ENCODE results near the gene KRTAP2-1.
"Not testable (repeated sequence)": the region's sequence is repeated elsewhere in the genome, so short reads cannot be mapped to it uniquely, and the experiment has no call there.

The KRTAP2-1 gene, protein sequence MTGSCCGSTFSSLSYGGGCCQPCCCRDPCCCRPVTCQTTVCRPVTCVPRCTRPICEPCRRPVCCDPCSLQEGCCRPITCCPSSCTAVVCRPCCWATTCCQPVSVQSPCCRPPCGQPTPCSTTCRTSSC

DNA sequence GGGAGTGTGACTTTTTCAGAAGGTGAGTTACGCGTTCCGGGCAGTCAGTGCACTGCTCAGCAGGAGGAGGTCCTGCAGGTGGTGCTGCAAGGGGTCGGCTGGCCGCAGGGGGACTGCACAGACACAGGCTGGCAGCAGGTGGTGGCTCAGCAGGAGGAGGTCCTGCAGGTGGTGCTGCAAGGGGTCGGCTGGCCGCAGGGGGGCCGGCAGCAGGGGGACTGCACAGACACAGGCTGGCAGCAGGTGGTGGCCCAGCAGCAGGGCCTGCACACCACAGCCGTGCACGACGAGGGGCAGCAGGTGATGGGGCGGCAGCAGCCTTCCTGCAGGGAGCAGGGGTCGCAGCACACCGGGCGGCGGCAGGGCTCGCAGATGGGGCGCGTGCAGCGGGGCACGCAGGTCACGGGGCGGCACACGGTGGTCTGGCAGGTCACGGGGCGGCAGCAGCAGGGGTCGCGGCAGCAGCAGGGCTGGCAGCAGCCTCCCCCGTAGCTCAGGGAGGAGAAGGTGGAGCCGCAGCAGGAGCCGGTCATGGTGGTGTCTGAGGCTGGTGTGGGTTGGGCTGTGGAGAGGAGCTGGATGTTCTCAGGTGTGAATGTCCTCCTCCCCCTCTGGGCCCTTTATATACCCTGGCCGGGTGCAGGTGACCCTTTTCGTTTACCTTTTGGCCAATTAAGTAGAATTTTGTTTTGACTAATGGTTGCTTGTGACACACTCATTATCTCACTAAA lies at the start of gene KRTAP2-1:
TSS of gene KRTAP2-1 (minus strand) at position 582 of the 731 bp plus-strand sequence. CDS start at position 533, 49 bp downstream.
- DNase-seq (ENCODE audit: low spot score), result not testable (repeated sequence)

DNA sequence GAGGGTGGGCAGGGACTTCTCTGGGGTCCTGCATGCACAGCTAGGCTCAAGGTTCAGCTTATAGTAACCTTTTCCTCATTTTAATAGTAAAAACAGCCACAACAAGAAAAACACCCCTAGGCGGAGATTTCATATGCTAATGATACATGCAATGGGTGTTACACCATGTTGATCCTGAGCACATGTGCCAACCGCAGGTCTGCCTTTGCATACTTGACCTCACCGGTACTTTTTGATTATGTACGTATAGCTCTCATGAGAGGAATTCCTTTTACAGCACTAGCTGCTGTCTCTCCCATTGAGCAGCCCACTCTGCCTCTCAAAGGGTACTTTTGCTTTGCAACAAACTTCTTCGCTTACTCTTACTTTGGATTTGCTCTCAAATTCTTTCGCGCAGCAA lies 48.9 kb upstream of the KRTAP2-1 start:
- DNase-seq (ENCODE audit: low spot score), result no peak

DNA sequence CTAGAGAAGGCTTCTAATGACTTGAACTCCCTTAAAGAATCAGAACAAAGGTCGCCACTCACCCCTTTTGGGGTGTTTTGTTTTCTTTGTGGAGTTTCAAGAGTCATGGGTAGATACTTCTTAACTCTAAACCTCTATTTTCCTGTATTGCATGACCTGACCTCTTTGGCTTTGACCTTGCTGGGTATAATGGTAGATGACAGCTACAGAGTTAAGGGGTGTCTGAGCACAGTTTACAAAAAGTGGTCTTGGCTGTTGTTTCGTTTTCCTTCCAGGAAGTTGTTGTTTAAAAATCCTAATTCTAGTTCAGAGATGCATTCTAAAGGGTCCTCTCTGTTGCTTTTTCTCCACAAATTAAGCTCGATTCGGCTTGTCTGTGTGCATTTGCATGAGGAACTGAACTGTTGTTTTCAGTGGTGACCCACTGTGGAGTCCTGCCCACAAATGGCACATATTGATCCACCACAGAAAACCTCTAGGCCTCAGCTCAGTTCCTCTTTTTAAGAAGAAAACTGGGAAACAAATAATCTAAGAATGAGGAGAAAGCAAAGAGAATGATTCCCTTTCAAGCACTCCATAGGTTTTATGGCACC lies 41.7 kb upstream of the KRTAP2-1 start:
- DNase-seq (ENCODE audit: low spot score), result not testable (repeated sequence)

DNA sequence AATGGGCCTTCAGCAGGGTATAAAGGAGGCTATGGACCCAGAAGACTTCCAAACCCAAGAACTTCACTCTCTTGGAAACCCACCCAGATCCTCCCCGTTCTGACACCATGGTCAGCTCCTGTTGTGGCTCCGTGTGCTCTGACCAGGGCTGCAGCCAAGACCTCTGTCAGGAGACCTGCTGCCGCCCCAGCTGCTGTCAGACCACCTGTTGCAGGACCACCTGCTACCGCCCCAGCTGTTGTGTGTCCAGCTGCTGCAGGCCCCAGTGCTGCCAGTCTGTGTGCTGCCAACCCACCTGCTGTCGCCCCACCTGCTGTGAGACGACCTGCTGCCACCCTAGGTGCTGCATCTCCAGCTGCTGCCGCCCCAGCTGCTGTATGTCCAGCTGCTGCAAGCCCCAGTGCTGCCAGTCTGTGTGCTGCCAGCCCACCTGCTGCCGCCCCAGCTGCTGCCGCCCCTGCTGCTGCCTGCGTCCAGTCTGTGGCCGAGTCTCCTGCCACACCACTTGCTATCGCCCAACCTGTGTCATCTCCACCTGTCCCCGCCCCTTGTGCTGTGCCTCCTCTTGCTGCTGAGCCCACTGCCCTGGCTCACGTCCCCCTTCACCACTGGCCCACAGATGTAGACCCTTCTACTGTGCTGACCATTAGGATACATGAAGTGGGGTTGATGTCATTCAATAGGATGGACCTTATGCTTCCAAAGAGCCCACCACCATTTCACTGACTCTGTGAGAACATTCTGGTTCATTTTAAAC lies 37.2 kb upstream of the KRTAP2-1 start, which contains the start of gene KRTAP4-7:
TSS of gene KRTAP4-7 (plus strand) at position 51 of the 757 bp plus-strand sequence. CDS start at position 108, 57 bp downstream.
- not testable (repeated sequence) for DNase-seq (ENCODE audit: low spot score)

DNA sequence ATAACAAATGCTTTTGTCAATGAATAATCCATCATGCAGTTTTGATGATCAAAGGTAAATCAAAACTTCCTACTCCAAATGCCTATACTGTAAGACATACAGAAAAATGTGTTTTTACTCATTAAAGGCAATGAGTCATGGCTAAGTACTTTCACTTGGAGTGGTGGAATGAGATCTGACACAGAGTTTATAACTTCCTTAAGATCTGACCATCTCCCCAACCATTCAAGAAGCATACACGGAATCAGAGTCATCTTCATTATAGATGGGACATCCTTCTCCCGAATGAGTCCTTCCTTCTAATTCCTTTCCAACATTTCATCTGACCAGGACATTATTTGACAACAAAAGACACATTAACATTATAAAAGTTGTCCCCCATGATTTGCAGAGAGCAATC lies 36.3 kb upstream of the KRTAP2-1 start:
- not testable (repeated sequence) for DNase-seq (ENCODE audit: low spot score)

DNA sequence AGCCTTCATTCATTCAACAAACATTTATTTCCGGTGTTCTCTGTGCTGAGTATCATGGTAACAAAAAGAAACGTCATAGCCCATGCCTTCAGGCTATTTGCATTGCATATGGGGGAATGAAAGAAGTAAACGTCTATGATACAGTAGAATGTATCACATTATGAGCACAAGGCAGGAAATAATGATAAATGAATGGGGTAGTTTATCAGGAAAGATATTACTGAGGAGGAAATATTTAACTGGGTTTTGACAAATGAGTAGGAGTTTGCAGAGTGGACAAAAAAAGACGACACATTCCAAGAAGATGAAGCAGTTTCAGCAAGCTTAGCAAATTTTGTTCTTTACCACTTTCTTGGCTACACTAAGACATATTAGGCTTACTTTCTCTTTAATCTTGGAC lies 35.5 kb upstream of the KRTAP2-1 start:
- DNase-seq (ENCODE audit: low spot score), result no peak

DNA sequence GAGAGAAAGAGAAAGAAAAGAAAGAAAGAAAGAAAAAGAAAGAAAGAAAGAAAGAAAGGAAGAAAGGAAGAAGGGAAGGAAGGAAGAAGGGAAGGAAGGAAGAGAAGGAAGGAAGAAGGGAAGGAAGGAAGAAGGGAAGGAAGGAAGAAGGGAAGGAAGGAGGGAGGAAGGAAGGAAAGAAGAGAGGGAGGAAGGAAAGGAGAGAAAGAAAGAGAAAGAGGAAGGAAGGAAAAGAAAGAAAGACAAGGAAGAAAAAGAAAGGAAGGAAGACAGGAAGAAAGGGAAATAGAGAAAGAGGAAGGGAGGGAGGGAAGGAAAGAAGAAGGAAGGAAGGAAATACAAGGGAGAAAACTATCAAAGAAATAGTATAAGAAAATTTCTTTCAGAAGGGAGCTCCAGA lies 29.7 kb upstream of the KRTAP2-1 start:
- no peak for DNase-seq (ENCODE audit: low spot score)

DNA sequence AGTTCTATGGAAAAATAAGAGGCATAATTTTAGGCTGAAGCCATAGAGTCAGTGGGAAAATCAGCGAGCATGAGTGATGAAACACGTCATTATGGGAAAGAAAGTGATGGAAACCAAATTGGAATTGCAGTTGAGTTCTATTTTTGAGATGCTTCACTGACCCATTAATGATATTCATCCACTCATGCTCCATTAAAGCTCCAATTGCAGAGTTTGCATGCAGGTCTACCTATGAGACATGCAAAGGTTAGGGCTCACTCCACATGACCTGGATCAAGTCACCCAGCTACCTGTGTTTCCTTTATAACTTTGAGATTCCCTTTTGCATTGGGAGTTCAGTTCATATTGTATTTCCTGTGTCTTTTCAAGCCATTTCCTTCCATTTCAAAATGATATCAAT lies 26.6 kb upstream of the KRTAP2-1 start:
- DNase-seq (ENCODE audit: low spot score), result no peak

DNA sequence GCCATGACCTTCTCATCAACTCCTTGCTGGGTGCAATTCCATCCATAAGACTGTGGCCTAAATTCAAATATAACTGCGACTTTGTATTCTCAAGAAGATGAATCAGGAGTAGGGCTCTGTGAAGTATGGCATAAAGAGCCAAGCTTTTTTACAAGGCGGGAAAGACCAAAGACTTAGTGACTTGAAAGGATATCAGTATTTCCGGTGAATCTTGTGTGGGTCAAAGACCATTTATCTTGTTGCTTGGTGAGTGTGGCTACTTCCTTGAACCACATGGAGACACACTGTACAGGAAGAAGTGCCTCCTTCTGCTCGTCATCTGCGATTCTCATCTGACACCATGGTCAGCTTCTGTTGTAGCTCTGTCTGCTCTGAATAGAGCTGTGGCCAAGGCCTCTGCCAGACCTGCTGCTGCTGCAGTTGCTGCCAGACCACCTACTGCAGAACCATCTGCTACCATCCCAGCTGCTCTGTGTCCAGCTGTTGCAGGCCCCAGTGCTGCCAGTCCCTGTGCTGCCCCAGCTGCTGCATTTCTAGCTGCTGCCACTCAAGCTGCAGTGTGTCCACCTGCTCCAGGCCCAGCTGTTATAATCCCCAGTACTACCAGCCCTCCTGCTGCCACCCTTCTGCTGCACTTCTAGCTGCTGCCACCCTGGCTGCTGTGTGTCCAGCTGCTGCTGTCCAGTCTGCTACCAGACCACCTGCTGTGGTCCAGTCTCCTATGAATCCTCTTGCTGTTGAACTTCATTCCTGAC lies 24.7 kb upstream of the KRTAP2-1 start:
- DNase-seq (ENCODE audit: low spot score), result no peak

DNA sequence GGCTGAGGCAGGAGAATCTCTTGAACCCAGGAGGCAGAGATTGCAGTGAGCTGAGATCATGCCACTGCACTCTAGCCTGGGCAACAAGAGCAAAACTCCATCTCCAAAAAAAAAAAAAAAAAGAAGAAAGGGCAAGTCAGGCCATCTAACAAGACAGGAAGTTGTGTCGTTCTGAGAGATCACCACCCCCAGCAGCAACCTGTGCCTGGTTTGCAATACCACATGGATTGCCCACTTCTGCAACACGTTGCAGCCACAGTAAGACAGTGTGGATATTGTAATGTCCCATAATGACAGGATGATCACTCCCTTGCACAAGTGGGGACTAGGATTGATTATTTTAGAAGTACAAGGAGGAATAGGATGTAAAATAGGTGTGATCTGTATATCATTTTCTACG lies 21.9 kb upstream of the KRTAP2-1 start:
- no peak for DNase-seq (ENCODE audit: low spot score)

DNA sequence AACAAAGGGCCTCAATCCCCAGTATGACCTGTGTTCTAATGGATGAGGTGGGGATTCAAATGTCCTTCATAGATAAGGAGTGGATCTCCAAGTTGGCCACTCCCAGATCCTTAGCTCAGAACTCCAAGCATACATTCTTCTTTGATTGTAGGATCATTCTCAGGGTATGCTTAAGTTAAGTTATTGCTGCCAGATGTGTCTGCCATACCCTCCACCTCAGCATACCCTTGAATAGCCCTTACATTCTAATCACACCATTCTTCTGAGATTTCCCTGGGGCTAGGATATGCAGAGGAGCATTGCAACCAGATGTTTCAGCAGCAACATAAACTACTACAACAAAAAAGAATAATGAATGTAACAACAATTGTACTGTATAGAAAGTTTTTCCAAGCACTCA lies 20.2 kb upstream of the KRTAP2-1 start:
- DNase-seq (ENCODE audit: low spot score), result no peak

DNA sequence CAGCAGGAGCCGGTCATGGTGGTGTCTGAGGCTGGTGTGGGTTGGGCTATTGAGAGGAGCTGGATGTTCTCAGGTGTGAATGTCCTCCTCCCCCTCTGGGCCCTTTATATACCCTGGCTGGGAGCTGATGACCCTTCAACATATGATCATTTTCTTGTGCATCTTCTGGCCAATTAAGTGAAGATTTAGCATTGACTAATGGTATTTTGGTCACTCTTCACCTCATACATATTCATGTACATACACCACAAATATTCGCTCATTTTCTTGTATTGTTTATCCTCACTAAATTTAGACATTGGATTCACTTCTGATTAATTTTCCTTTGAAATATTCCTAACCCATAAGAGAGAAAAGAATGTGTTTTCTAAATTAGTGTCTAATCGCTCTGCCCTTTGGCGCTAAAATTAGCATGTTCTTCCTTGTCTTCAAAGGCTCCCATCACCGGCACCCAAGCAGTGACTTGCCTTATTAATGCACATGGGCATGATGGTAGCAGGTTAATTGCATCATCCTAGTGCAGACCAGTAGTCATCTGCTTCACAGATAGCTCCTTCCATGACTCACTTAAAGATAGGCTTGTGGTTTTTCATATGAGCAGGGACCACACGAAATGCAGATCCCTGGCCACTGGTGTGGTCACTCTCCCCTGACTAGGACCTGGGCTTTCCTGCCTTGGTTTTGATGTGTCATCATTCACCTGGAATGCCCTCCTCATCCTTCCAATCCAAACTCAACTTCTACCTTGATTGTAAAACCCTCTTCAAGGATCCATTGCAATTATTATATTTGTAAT lies 18.9 kb upstream of the KRTAP2-1 start, which contains the start of gene KRTAP2-4:
TSS of gene KRTAP2-4 (minus strand) at position 51 of the 796 bp plus-strand sequence. CDS start at position 17, 34 bp downstream.
- DNase-seq (ENCODE audit: low spot score), result no peak

DNA sequence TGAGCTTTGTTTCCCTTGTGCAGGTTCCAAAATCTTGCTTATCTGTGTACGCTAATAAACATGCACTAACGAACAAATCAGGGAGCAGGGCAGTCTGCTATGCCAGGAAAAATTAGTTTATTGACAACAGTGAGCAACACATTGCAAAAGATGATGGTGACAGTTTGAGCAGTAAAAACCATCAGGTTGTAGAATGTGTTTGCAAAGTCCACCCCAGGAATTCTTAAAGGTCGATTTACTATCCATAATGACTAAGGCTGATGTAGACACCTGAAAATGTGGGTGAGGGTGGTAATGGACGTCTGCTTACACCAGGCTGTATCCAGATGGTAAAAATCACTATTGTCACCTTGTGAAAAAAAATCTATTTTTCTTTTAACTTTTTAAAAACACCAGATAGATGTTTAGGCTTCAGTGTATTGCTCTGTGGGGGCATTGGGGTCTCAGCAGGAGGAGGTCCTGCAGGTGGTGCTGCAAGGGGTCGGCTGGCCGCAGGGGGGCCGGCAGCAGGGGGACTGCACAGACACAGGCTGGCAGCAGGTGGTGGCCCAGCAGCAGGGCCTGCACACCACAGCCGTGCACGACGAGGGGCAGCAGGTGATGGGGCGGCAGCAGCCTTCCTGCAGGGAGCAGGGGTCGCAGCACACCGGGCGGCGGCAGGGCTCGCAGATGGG lies 18.0 kb upstream of the KRTAP2-1 start:
- not testable (repeated sequence) for DNase-seq (ENCODE audit: low spot score)

DNA sequence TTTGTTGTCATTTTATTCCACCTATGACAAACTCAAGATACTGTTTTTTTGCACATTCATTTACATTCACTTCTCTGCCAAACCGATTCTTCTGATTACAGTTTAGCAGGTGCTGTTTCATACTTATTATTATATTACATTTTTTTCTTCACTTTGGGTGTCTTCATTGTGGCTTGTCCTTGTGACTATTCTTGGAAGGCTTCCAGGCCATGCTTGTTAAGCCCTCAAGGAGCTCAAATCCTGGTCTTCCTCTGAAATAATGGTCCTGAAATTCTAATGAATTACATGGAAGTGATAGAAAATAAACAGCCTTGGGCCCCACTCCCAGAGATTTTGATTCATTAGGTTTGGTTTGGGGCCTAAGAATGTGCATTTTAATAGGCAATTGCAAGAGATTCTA lies 17.2 kb upstream of the KRTAP2-1 start:
- DNase-seq (ENCODE audit: low spot score), result no peak

DNA sequence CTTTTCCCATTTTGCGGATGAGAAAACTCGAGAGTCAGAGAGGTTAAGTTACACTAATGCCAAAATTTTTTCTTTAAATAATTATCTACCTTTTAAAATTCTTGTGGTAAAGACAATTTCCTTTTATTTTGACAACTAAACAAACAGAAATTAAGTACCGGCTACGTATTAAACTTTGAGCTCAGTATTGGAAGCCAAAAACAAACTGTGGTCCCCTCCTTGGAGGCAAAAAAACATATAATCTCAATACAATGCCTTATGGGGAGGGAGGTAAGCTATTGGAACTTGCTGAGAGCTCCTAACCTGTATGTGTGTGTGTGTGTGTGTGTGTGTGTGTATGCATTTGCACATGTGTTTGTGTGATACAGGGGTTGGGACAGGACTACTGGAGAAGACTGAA lies 16.3 kb upstream of the KRTAP2-1 start:
- DNase-seq (ENCODE audit: low spot score), result no peak

DNA sequence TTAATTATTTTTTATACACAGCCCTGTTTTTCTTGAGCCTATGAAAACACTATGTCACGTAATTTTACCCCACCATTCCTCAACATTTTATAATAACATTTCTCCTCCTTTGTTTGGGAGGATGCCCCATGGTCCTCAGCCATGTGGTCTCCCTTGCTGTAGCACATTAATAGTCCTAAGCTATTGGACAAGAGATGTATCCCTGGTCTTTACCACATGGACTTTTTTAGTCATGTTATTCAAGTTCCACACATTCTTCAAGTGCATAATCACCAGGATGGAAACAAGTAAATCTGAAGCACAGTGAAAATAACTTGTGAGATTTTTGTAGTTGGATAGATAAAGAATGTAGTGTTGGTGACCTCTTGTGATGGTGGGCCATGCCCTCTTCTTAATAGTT lies 14.8 kb upstream of the KRTAP2-1 start:
- no peak for DNase-seq (ENCODE audit: low spot score)

DNA sequence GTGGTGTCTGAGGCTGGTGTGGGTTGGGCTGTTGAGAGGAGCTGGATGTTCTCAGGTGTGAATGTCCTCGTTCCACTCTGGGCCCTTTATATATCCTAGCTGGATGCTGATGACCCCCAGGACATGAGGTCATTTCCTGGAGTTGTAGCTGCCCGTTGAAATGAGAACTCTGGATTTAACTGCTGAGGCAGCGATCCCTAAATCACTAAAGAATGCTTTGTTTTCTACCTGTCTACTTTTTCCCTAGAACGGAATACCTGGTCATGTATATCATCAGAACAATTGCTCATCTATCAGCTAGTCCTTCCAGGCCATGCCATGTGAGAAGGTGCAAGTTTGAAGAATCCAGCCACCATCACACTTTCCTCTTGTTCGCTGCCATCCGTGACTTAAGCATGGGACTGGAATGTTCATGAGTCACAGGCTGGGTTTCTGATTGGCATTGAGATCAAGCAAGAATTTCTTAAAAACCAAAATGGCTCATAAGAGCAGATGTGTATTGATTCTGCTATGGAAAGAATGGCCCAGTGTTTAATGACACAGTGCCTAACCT lies 13.0 kb upstream of the KRTAP2-1 start, which contains the start of gene KRTAP2-3:
TSS of gene KRTAP2-3 (minus strand) at position 63 of the 553 bp plus-strand sequence. CDS start 64 bp downstream, outside the sequence.
- DNase-seq (ENCODE audit: low spot score), result no peak

DNA sequence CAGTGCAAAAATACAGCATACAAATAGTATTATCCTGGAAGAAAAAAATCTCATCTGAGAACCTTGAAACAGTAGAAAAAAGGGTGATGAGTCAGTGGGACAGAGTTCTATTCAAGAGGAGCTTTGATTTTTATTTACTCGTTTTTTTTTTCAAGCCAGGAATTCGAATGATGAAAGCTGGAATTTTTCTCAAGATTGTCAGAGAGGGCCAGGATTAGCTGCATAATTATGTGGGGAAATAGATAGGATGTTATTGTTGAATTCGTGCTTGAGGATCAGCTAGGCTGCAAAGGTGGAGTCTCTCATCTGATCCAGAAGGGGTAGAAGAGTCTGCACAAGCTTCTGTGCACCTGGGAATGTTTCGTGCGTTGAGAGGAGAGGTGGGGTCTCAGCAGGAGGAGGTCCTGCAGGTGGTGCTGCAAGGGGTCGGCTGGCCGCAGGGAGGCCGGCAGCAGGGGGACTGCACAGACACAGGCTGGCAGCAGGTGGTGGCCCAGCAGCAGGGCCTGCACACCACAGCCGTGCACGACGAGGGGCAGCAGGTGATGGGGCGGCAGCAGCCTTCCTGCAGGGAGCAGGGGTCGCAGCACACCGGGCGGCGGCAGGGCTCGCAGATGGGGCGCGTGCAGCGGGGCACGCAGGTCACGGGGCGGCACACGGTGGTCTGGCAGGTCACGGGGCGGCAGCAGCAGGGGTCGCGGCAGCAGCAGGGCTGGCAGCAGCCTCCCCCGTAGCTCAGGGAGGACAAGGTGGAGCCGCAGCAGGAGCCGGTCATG lies 12.3 kb upstream of the KRTAP2-1 start:
- DNase-seq (ENCODE audit: low spot score), result not testable (repeated sequence)

DNA sequence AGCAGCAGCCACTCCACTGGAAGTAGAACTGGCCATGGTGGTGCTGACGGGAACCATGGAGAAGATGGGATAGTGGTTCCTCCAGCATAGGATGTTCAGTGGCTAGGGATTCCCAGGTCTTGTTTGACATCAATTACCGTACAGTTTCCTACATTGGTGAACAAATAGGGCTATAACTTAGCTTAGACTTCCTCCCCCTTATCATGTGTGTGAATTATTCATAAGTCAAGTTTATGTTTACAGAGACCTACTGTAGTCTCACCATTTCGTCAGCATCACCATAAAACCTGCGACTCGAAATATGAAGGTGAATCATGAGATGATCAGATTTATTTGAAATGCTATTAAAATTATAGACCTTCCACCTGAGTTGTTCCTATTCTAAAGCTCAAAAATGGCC lies 11.6 kb upstream of the KRTAP2-1 start:
- no peak for DNase-seq (ENCODE audit: low spot score)

All from ecto neural progenitor cell (in vitro differentiated cells).